ENCODE measurements around the gene CELSR1.
"Not testable (repeated sequence)": the region's sequence is repeated elsewhere in the genome, so short reads cannot be mapped to it uniquely, and the experiment has no call there.

The CELSR1 gene

DNA sequence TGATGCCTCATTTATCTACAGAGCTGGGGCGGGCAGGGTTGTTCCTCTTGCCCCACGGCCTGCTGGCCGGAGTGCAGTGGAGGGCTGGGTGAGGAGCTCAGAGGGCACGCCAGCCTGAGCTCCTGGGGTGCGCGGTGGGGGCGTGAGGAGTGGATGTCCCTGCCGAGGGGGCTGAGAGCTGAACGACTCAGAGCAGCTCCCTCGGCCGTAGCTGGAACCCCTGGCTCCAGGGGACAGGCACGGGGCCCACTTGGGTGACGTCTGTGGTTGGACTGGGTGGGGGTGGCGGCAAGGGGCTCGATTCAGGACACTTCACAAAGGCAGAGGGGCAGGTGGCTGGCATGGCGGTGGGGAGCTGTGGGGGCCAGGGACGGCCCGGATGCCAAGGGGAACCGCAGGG lies 139.5 kb downstream of the CELSR1 start:
- DNase-seq (ENCODE audit: low spot score): no peak

DNA sequence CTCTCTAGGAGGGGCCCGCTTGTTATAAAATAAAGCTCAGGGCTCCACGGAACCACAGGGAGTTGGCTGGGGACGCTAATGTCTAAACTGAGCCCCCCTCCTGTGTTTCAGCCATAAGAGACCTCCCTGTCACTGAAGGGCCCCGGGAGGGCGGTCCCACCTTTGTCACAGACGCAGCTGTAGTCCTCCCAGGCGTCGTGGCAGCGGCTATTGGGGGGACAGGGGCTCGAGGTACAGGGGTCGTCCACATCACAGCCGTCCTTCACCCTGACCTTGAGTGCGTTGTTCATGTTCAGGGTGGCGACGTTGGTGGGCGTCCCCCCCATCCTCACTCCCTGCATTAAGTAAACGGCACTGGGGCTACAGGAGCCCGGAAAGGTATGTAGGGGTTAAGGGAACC lies 139.9 kb downstream of the CELSR1 start:
- DNase-seq (ENCODE audit: low spot score): no peak

GRCh38 chr22:46397049-46397448 lies 140.4 kb downstream of the CELSR1 start:
- not testable (repeated sequence) for DNase-seq (ENCODE audit: low spot score)

- no peak for DNase-seq (ENCODE audit: low spot score)
Measured at GRCh38 chr22:46395145-46395544, 142.3 kb downstream of the CELSR1 start.

DNA sequence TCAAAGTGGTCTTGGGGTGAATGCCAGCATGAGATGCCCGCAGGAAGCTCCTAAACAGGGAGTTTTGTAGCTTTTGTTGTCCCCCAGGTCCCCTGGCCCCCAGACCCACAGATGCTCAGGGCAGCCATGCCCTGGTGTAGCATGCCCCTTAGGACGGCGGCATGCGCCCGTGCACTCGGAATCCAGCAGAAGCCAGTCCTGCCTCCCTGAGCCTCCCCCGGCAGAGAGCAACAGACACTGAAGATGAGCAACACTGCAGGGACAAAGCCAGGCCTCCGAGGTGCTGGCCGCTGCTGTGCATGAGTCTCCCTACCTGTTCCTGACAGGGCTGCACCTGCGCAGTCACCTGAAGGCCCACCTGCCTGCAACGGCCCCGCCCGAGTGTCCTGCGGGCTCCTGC lies 142.8 kb downstream of the CELSR1 start:
- no peak for DNase-seq (ENCODE audit: low spot score)

DNA sequence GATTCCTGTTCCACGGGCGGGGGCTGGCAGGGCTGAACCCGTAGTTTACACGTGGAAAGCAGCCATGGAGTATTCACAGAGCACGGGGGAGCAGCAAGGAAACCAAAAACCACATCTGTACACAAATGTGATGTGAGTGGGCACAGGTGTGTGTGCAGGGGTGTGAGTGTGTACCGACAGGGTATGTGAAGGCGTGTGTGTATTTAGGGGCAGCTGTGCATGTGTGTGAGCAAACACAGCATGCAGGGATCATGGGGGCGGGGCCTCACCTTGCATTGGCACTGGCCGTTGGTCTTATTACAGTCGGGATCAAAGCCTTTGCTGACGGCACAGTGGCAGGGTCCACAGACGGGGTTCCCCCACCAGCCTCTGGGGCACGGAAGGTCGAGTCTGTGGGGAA lies 143.5 kb downstream of the CELSR1 start:
- no peak for DNase-seq (ENCODE audit: low spot score)

GRCh38 chr22:46392137-46392844 lies 145.1 kb downstream of the CELSR1 start:
- DNase-seq (ENCODE audit: low spot score): no peak

- DNase-seq (ENCODE audit: low spot score): no peak
Measured at GRCh38 chr22:46391486-46392136, 145.8 kb downstream of the CELSR1 start.

GRCh38 chr22:46390652-46391301 lies 146.6 kb downstream of the CELSR1 start:
- DNase-seq (ENCODE audit: low spot score): peak; percentile 58

DNA sequence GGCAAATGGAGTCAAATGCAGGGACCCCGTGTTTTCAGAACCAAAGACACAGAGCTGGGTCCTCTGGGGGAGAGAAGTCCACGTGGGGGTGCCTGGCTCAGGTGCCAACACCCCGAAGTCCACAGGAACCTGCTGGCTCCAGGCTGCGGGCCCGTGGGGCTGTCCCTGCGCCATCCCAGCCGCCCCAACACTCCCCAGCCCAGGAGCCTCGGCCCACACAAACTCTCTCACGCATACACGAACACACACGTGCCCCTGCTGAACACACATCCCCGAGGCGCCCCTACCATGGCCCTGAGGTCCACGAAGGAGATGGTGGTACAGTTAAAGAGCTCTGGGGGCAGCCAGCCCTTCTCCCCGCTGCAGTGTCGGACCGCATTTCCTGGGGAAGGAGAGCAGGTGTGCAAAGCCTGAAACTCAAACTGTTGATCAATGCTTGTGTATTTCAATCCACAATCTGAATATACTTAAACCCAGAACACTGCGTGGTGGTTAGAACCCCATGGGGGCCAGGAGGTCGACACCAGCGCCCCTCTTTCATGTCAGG lies 147.2 kb downstream of the CELSR1 start:
- DNase-seq (ENCODE audit: low spot score): no peak

DNA sequence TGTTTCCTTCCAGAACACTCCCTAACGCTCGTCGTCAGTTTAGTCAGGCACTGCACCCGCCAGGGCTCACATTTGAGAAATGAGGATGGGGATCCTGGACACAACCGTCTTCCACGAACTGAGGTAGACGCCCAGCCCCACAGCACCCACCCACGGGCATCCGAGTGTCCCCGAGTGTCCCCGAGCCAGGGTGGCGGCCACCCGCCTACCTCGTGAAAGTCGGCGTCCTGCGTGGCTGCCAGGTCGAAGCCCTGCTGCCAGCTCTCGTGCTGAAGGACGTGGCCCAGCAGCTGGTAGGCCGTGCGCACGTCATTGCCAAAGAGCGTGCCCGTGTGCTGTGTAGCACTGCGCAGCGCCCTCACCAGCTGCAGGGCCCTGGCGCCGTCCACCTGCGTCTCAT lies 148.3 kb downstream of the CELSR1 start:
- DNase-seq (ENCODE audit: low spot score): no peak

DNA sequence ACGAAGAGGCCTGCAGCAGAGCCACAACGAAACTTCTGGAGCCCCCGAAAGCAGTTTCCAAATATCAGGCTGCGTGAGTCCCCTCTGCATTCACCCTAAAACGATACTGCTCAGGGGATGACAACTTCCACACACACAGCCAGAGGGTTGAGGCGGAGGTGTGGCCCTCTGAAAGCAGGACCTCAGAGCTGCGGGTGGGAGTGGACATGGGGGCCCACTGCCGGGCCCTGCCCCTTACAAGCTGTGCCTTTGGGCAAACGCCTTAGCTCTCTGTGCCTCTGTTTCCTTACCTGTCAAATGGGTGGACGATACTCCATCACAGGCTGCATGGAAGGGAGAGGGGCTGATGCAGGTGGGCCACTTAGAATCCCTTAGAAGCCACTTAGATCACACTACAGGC lies 148.8 kb downstream of the CELSR1 start:
- no peak for DNase-seq (ENCODE audit: low spot score)

- no peak for DNase-seq (ENCODE audit: low spot score)
Measured at GRCh38 chr22:46387748-46388147, 149.7 kb downstream of the CELSR1 start.

DNA sequence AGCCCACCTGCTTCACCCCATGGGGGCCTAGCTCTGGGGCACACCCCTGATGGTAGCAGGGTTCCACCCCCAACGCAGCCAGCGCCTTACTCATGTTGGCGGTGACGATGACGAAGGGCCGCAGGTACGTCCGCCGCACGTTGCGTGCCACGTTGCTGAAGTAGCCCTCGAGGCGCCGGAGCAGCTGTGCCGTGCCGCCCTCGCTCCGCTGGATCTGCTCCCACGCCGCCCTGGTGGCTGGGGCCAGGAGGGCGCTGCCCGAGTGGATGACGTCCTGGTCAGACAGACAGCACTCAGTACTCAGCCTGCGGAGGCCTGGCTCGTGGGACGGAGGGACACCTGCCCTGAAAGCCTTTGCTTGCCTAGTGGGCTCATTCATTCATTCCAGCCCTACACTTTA lies 151.1 kb downstream of the CELSR1 start:
- DNase-seq (ENCODE audit: low spot score): no peak

DNA sequence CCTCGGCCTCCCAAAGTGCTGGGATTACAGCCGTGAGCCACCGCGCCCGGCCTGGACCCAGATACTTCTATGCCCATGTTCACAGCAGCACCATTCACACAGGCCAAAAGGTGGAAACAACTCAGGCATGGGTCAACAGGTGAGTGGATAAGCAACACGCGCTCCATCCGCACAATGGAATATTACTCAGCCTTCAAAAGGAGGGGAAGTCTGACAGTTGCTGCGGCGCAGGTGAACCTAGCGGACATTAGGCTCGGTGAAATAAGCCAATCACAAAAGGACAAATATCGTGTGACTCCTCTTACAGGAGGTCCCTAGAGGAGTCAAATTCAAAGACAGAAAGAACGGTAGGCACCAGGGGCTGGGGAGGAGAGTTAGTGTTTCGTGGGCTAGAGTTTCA lies 154.9 kb downstream of the CELSR1 start:
- DNase-seq (ENCODE audit: low spot score): no peak

GRCh38 chr22:46381731-46382130 lies 155.7 kb downstream of the CELSR1 start:
- DNase-seq (ENCODE audit: low spot score): no peak

- peak; percentile 82 for DNase-seq (ENCODE audit: low spot score)
Measured at GRCh38 chr22:46381142-46381541, 156.3 kb downstream of the CELSR1 start.

- DNase-seq (ENCODE audit: low spot score): no peak
Measured at GRCh38 chr22:46380581-46380980, 156.8 kb downstream of the CELSR1 start.

GRCh38 chr22:46380069-46380468 lies 157.4 kb downstream of the CELSR1 start:
- no peak for DNase-seq (ENCODE audit: low spot score)

DNA sequence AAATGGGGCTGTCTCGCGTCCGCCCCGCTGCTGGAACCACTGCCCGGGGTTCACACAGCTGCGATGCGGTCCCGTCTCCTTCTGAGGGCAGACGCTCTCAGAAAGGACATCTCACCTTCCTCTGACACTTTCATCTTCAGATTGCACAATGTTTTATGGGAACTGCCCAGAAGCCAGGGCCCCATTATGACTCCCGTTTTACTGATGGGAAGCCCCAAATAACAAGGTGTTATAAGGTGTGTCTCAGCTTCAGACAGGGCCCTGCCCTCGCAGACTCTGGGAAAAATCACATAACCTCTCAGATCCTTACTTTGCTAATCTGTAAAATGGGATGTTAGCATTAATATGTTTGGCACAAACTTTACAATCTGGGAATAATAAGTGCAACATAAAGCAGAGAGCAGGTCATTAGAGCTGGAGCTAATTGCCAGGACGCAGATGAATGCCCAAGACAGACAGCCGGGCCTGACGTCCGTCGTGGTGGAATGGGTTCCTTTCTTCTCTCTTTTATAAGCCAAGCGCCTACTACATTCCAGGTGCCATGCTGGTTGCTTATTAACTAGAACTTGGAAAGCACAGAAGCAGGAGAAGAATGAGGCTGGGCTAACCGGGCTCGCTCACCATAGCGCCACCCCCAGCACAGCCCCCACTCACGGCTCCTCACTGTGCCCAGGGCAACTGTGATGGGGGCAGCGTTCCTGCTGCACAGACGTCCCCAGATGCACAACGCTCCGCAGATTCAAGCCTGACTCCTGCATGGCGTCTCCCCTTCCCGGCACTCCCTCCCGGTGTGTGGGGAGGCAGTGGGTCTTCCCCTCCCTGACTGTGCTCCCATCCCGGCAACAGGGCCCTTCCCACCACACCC lies 158.1 kb downstream of the CELSR1 start:
- DNase-seq (ENCODE audit: low spot score): peak; percentile 93

GRCh38 chr22:46378426-46379065 lies 158.9 kb downstream of the CELSR1 start:
- no peak for DNase-seq (ENCODE audit: low spot score)

Data from kidney tubule cell (primary cell).